Measurements from ENCODE around the gene CD52. TPM values are rescaled to one million over a fixed set of nuclear protein-coding genes. Genes with fewer than 3 reads are reported as not detected.
A peak's percentile ranks its signal among the peaks of the same experiment; 100 is the strongest.
"Not testable (repeated sequence)": the region's sequence is repeated elsewhere in the genome, so short reads cannot be mapped to it uniquely, and the experiment has no call there.

CD52 gene
- total RNA-seq, 1 donor, result 428 TPM

- no peak overlapping the region for H3K4me3 ChIP-seq (ENCODE audit: low read length)
- peaks cover 85% of the 10 kb centered on the region for H3K4me1 ChIP-seq (ENCODE audit: insufficient read depth, low read length)
- H3K27me3 ChIP-seq (ENCODE audit: insufficient read depth, low read length), result no peaks in the 10 kb centered on the region
- no peaks in the 10 kb centered on the region for H3K9me3 ChIP-seq (ENCODE audit: low read depth, low read length)
Observed at GRCh38 chr1:26290122-26290881, 27.5 kb upstream of the CD52 start.

GRCh38 chr1:26290882-26291261, 26.9 kb upstream of the CD52 start:
- Histone ChIP-seq H3K27me3 (ENCODE audit: insufficient read depth, low read length) (no peaks in the 10 kb centered on the region), H3K4me1 (ENCODE audit: insufficient read depth, low read length) (peaks cover 79% of the 10 kb centered on the region), H3K4me3 (ENCODE audit: low read length) (no peak overlapping the region), H3K9me3 (ENCODE audit: low read depth, low read length) (no peaks in the 10 kb centered on the region)

- no peaks in the 10 kb centered on the region for H3K27me3 ChIP-seq (ENCODE audit: insufficient read depth, low read length)
- no peaks in the 10 kb centered on the region for H3K9me3 ChIP-seq (ENCODE audit: low read depth, low read length)
- H3K4me3 ChIP-seq (ENCODE audit: low read length), result no peak overlapping the region
- H3K4me1 ChIP-seq (ENCODE audit: insufficient read depth, low read length), result peaks cover 74% of the 10 kb centered on the region
Observed at GRCh38 chr1:26291433-26291832, 26.3 kb upstream of the CD52 start.

- peaks cover 69% of the 10 kb centered on the region for H3K4me1 ChIP-seq (ENCODE audit: insufficient read depth, low read length)
- H3K4me3 ChIP-seq (ENCODE audit: low read length), result no peak overlapping the region
- H3K27me3 ChIP-seq (ENCODE audit: insufficient read depth, low read length), result no peaks in the 10 kb centered on the region
- no peaks in the 10 kb centered on the region for H3K9me3 ChIP-seq (ENCODE audit: low read depth, low read length)
Observed at GRCh38 chr1:26291939-26292338, 25.8 kb upstream of the CD52 start.

- not testable (repeated sequence) for H3K9me3 ChIP-seq (ENCODE audit: low read depth, low read length); H3K27me3 ChIP-seq (ENCODE audit: insufficient read depth, low read length); H3K4me3 ChIP-seq (ENCODE audit: low read length)
- H3K4me1 ChIP-seq (ENCODE audit: insufficient read depth, low read length), result peaks cover 61% of the 10 kb centered on the region
Observed at GRCh38 chr1:26292735-26293134, 25.0 kb upstream of the CD52 start.

GRCh38 chr1:26293911-26294463, 23.8 kb upstream of the CD52 start:
- no peaks in the 10 kb centered on the region for H3K27me3 ChIP-seq (ENCODE audit: insufficient read depth, low read length)
- H3K4me1 ChIP-seq (ENCODE audit: insufficient read depth, low read length), result peaks cover 60% of the 10 kb centered on the region
- no peak overlapping the region for H3K4me3 ChIP-seq (ENCODE audit: low read length)
- H3K9me3 ChIP-seq (ENCODE audit: low read depth, low read length), result no peaks in the 10 kb centered on the region

GRCh38 chr1:26295194-26296138, 22.3 kb upstream of the CD52 start:
- no peaks in the 10 kb centered on the region for H3K27me3 ChIP-seq (ENCODE audit: insufficient read depth, low read length)
- peaks cover 57% of the 10 kb centered on the region for H3K4me1 ChIP-seq (ENCODE audit: insufficient read depth, low read length)
- no peak overlapping the region for H3K4me3 ChIP-seq (ENCODE audit: low read length)
- H3K9me3 ChIP-seq (ENCODE audit: low read depth, low read length), result no peaks in the 10 kb centered on the region

- Histone ChIP-seq H3K27me3 (ENCODE audit: insufficient read depth, low read length) (no peaks in the 10 kb centered on the region), H3K4me1 (ENCODE audit: insufficient read depth, low read length) (peaks cover 47% of the 10 kb centered on the region), H3K9me3 (ENCODE audit: low read depth, low read length) (no peaks in the 10 kb centered on the region), H3K4me3 (ENCODE audit: low read length) (no peak overlapping the region)
Observed at GRCh38 chr1:26296340-26297056, 21.3 kb upstream of the CD52 start.

- Histone ChIP-seq H3K4me1 (ENCODE audit: insufficient read depth, low read length) (peaks cover 39% of the 10 kb centered on the region), H3K9me3 (ENCODE audit: low read depth, low read length) (no peaks in the 10 kb centered on the region), H3K27me3 (ENCODE audit: insufficient read depth, low read length) (no peaks in the 10 kb centered on the region), H3K4me3 (ENCODE audit: low read length) (no peak overlapping the region)
Observed at GRCh38 chr1:26297057-26297790, 20.5 kb upstream of the CD52 start.

GRCh38 chr1:26297791-26298124, 20.0 kb upstream of the CD52 start:
- Histone ChIP-seq H3K4me1 (ENCODE audit: insufficient read depth, low read length) (peaks cover 34% of the 10 kb centered on the region), H3K9me3 (ENCODE audit: low read depth, low read length) (no peaks in the 10 kb centered on the region), H3K27me3 (ENCODE audit: insufficient read depth, low read length) (no peaks in the 10 kb centered on the region), H3K4me3 (ENCODE audit: low read length) (no peak overlapping the region)

GRCh38 chr1:26300578-26301275, 17.0 kb upstream of the CD52 start:
- H3K4me3 ChIP-seq (ENCODE audit: low read length), result no peak overlapping the region
- H3K27me3 ChIP-seq (ENCODE audit: insufficient read depth, low read length), result no peaks in the 10 kb centered on the region
- no peaks in the 10 kb centered on the region for H3K9me3 ChIP-seq (ENCODE audit: low read depth, low read length)
- peaks cover 44% of the 10 kb centered on the region for H3K4me1 ChIP-seq (ENCODE audit: insufficient read depth, low read length)

- H3K4me1 ChIP-seq (ENCODE audit: insufficient read depth, low read length), result peaks cover 61% of the 10 kb centered on the region
- no peaks in the 10 kb centered on the region for H3K9me3 ChIP-seq (ENCODE audit: low read depth, low read length)
- H3K27me3 ChIP-seq (ENCODE audit: insufficient read depth, low read length), result no peaks in the 10 kb centered on the region
- H3K4me3 ChIP-seq (ENCODE audit: low read length), result no peak overlapping the region
Observed at GRCh38 chr1:26302733-26303405, 14.9 kb upstream of the CD52 start.

- Histone ChIP-seq H3K9me3 (ENCODE audit: low read depth, low read length) (no peaks in the 10 kb centered on the region), H3K27me3 (ENCODE audit: insufficient read depth, low read length) (no peaks in the 10 kb centered on the region), H3K4me1 (ENCODE audit: insufficient read depth, low read length) (peaks cover 65% of the 10 kb centered on the region), H3K4me3 (ENCODE audit: low read length) (peak overlapping the region; percentile 78)
Observed at GRCh38 chr1:26305667-26306289, 12.0 kb upstream of the CD52 start.

Data from mononuclear cell (primary cell).